Fibroblast of pulmonary artery (primary cell): ENCODE measurements around the gene LTN1.
A peak's percentile ranks its signal among the peaks of the same experiment; 100 is the strongest.
"Not testable (repeated sequence)": the region's sequence is repeated elsewhere in the genome, so short reads cannot be mapped to it uniquely, and the experiment has no call there.

Source experiments
- DNase-seq: peaks from one replicate; pipeline ENCODE4 v3.0.0-alpha.2; 2010; ENCODE audit warnings: low read depth
- H3K4me3 ChIP-seq: replicated peaks from 2 replicates; pipeline ENCODE4 v1.5.1; 2011; ENCODE audit warnings: low read depth, mild to moderate bottlenecking, control low read depth, low read length, moderate library complexity
- CTCF ChIP-seq: IDR thresholded peaks from 2 replicates; pipeline ENCODE4 v1.5.1; 2011; ENCODE audit warnings: mild to moderate bottlenecking, control low read depth, low read length, inconsistent platforms; ENCODE audit errors: missing control alignments

The LTN1 gene

DNA sequence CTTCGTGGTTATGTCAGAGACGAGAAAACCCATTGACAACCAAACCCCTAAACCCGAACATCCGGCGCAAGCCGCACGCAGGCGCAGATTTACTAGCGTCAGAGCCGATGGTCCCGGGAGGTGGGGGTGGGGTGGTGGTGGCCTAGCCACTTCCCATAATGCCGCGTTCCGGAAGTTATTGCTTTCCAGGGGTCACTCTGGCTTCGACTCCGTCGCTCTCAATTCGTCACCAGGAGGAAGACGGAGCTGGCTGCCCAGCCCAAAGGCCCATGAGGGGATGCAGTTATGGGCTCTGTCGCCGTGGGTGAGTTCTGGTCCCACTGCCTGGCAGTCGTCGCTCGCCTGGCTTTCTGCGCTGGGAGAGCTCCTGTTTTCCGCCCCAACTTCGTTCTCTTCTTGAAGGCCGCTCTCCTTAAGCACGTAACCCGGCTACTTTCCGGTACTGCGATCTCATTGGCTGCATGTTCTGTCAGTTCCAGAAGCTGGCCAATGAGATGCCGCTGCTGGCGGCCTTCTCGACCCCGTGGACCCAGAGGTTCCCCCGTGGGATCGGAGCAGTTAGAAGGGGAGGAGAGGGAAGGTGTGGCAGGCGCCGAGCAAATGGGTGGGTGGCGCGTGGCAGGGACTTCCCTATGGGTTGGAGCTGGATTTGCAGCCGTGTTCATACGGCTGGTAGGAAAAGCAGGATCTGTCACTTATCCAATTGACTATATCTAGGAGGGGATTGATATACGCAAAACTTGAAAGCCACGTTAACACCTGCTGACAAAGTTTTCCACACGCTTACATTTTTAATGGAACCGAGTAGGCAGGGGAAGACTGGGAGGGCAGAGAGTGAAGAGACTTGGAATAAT, 32.0 kb upstream of the LTN1 start, which contains the start of gene USP16:
USP16 (plus strand) TSS at position 195 of the 854 bp plus-strand sequence. CDS start 3,246 bp downstream, outside the sequence.
- peak; percentile 100 for DNase-seq
- no peak for TF ChIP-seq CTCF
- peak within 1 kb of the TSS; percentile 77 for H3K4me3 ChIP-seq

- H3K4me3 ChIP-seq = no peak overlapping the region
- no peak for TF ChIP-seq CTCF
- DNase-seq = no peak
Observed at GRCh38 chr21:29022166-29022565, 29.5 kb upstream of the LTN1 start.

- no peak for TF ChIP-seq CTCF
- DNase-seq = peak; percentile 19
- H3K4me3 ChIP-seq = peak overlapping the region; percentile 90
Observed at GRCh38 chr21:29018540-29018939, 25.9 kb upstream of the LTN1 start.

GRCh38 chr21:29017639-29018237, 25.1 kb upstream of the LTN1 start:
- peak overlapping the region; percentile 90 for H3K4me3 ChIP-seq
- TF ChIP-seq CTCF = no peak
- no peak for DNase-seq

GRCh38 chr21:29011236-29011635, 18.6 kb upstream of the LTN1 start:
- DNase-seq, H3K4me3 ChIP-seq: not testable (repeated sequence)

DNA sequence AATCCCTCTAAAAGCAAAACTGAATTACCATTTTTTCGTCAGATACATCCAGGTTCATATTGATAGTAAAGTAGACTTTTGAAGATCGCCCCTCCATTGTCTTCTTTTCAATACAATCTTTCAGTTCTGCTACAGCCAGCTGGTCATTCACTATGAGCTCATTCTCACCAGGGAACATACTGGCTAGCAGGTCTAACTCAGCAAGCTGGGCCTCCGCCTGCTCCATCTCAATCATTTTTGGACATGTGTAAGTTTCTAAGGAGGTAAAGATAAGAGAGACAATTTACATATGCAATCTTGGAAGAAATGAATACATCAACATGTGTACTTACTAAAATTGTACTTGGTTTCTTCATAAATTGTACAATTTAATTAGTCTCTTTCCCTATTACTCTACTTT, 15.7 kb upstream of the LTN1 start:
- no peak overlapping the region for H3K4me3 ChIP-seq
- TF ChIP-seq CTCF = no peak
- no peak for DNase-seq

- H3K4me3 ChIP-seq = no peak overlapping the region
- TF ChIP-seq CTCF = no peak
- no peak for DNase-seq
Observed at GRCh38 chr21:29007810-29008209, 15.1 kb upstream of the LTN1 start.
